Measurements from ENCODE around the gene EDC4. TPM values are rescaled to one million over a fixed set of nuclear protein-coding genes. Genes with fewer than 3 reads are reported as not detected.
"Not testable (repeated sequence)": the region's sequence is repeated elsewhere in the genome, so short reads cannot be mapped to it uniquely, and the experiment has no call there.

The EDC4 gene
- total RNA-seq, 1 experiment from 2014 or later = 43.5 TPM

GRCh38 chr16:67860589-67861398, 12.1 kb upstream of the EDC4 start:
- no peak for DNase-seq
- no peak overlapping the region for H3K4me3 ChIP-seq
- no peaks in the 10 kb centered on the region for H3K4me1 ChIP-seq
- H3K27me3 ChIP-seq = no peaks in the 10 kb centered on the region
- H3K27ac ChIP-seq = no peak overlapping the region
- H3K9me3 ChIP-seq (replicated peaks) = no peaks in the 10 kb centered on the region
- H3K36me3 ChIP-seq = peaks cover 7% of the 10 kb centered on the region

- no peaks in the 10 kb centered on the region for H3K27me3 ChIP-seq
- no peak for DNase-seq
- H3K4me3 ChIP-seq = no peak overlapping the region
- peaks cover 9% of the 10 kb centered on the region for H3K36me3 ChIP-seq
- H3K4me1 ChIP-seq = no peaks in the 10 kb centered on the region
- H3K9me3 ChIP-seq (replicated peaks) = no peaks in the 10 kb centered on the region
- no peak overlapping the region for H3K27ac ChIP-seq
Observed at GRCh38 chr16:67861877-67862276, 11.0 kb upstream of the EDC4 start.

GRCh38 chr16:67862623-67863583, 9.9 kb upstream of the EDC4 start:
- H3K27ac ChIP-seq = no peak overlapping the region
- H3K36me3 ChIP-seq = peaks cover 9% of the 10 kb centered on the region
- no peaks in the 10 kb centered on the region for H3K4me1 ChIP-seq
- H3K9me3 ChIP-seq (replicated peaks) = no peaks in the 10 kb centered on the region
- no peak overlapping the region for H3K4me3 ChIP-seq
- no peaks in the 10 kb centered on the region for H3K27me3 ChIP-seq
- no peak for DNase-seq

- H3K27ac ChIP-seq, H3K36me3 ChIP-seq: not testable (repeated sequence)
Observed at GRCh38 chr16:67864044-67864443, 8.8 kb upstream of the EDC4 start.

GRCh38 chr16:67864594-67864993, 8.3 kb upstream of the EDC4 start:
- Histone ChIP-seq H3K4me3 (no peak overlapping the region), H3K4me1 (no peaks in the 10 kb centered on the region), H3K9me3 (replicated peaks) (no peaks in the 10 kb centered on the region), H3K27ac (no peak overlapping the region), H3K36me3 (peaks cover 9% of the 10 kb centered on the region), H3K27me3 (no peaks in the 10 kb centered on the region)
- DNase-seq = no peak

More at GRCh38 chr16:67864044-67864443, 8.8 kb upstream of the EDC4 start:
- H3K4me1 ChIP-seq; H3K27me3 ChIP-seq; H3K9me3 ChIP-seq (replicated peaks); DNase-seq; H3K4me3 ChIP-seq: not testable (repeated sequence)

GRCh38 chr16:67865318-67865717, 7.5 kb upstream of the EDC4 start:
- Histone ChIP-seq H3K9me3 (replicated peaks) (no peaks in the 10 kb centered on the region), H3K27ac (no peak overlapping the region), H3K36me3 (peaks cover 11% of the 10 kb centered on the region), H3K4me1 (no peaks in the 10 kb centered on the region), H3K4me3 (no peak overlapping the region), H3K27me3 (no peaks in the 10 kb centered on the region)
- DNase-seq = peak; percentile 11 to 32

GRCh38 chr16:67868290-67868689, 4.6 kb upstream of the EDC4 start:
- Histone ChIP-seq H3K4me1 (no peaks in the 10 kb centered on the region), H3K4me3 (no peak overlapping the region), H3K27me3 (no peaks in the 10 kb centered on the region), H3K9me3 (replicated peaks) (no peaks in the 10 kb centered on the region), H3K36me3 (peaks cover 6% of the 10 kb centered on the region), H3K27ac (no peak overlapping the region)
- DNase-seq = no peak

GRCh38 chr16:67869653-67870052, 3.2 kb upstream of the EDC4 start:
- DNase-seq = no peak
- Histone ChIP-seq H3K4me1 (no peaks in the 10 kb centered on the region), H3K36me3 (peaks cover 6% of the 10 kb centered on the region), H3K27me3 (no peaks in the 10 kb centered on the region), H3K4me3 (no peak overlapping the region), H3K27ac (no peak overlapping the region), H3K9me3 (replicated peaks) (no peaks in the 10 kb centered on the region)

GRCh38 chr16:67871256-67871655, 1.6 kb upstream of the EDC4 start:
- no peak for DNase-seq
- no peaks in the 10 kb centered on the region for H3K9me3 ChIP-seq (replicated peaks)
- no peak overlapping the region for H3K27ac ChIP-seq
- peaks cover 4% of the 10 kb centered on the region for H3K36me3 ChIP-seq
- no peak overlapping the region for H3K4me3 ChIP-seq
- no peaks in the 10 kb centered on the region for H3K27me3 ChIP-seq
- no peaks in the 10 kb centered on the region for H3K4me1 ChIP-seq

- peak overlapping the region; percentile 97; the same call in 1 of the 2 replicates for H3K4me3 ChIP-seq
- H3K27ac ChIP-seq = no peak overlapping the region
Observed at GRCh38 chr16:67872131-67872630, 671 bp upstream of the EDC4 start.

GRCh38 chr16:67873435-67874370, 851 bp downstream of the EDC4 start:
- no peaks in the 10 kb centered on the region for H3K4me1 ChIP-seq
- peak overlapping the region; percentile 55 for H3K27ac ChIP-seq
- no peak for DNase-seq
- H3K36me3 ChIP-seq = peaks cover 7% of the 10 kb centered on the region
- no peaks in the 10 kb centered on the region for H3K27me3 ChIP-seq
- no peaks in the 10 kb centered on the region for H3K9me3 ChIP-seq (replicated peaks)
- peak overlapping the region; percentile 97 for H3K4me3 ChIP-seq

More at GRCh38 chr16:67872131-67872630, 671 bp upstream of the EDC4 start:
- no peak for DNase-seq
- no peaks in the 10 kb centered on the region for H3K9me3 ChIP-seq (replicated peaks)
- H3K4me1 ChIP-seq = no peaks in the 10 kb centered on the region
- H3K36me3 ChIP-seq = peaks cover 4% of the 10 kb centered on the region
- no peaks in the 10 kb centered on the region for H3K27me3 ChIP-seq

- Histone ChIP-seq H3K4me1 (no peaks in the 10 kb centered on the region), H3K4me3 (no peak overlapping the region), H3K27me3 (no peaks in the 10 kb centered on the region), H3K36me3 (peaks cover 7% of the 10 kb centered on the region), H3K9me3 (replicated peaks) (no peaks in the 10 kb centered on the region), H3K27ac (no peak overlapping the region)
- DNase-seq = no peak
Observed at GRCh38 chr16:67874372-67874771, 1.5 kb downstream of the EDC4 start.

- peaks cover 2% of the 10 kb centered on the region; the same call in 1 of the 2 replicates for H3K4me1 ChIP-seq
Observed at GRCh38 chr16:67877064-67877463, 4.2 kb downstream of the EDC4 start.

GRCh38 chr16:67878232-67878631, 5.4 kb downstream of the EDC4 start:
- peaks cover 10% of the 10 kb centered on the region; the same call in 1 of the 2 replicates for H3K36me3 ChIP-seq
- H3K9me3 ChIP-seq (replicated peaks) = no peaks in the 10 kb centered on the region
- DNase-seq = no peak
- H3K27me3 ChIP-seq = no peaks in the 10 kb centered on the region
- H3K27ac ChIP-seq = no peak overlapping the region
- H3K4me3 ChIP-seq = no peak overlapping the region
- peaks cover 4% of the 10 kb centered on the region; the same call in 1 of the 2 replicates for H3K4me1 ChIP-seq

More at GRCh38 chr16:67877064-67877463, 4.2 kb downstream of the EDC4 start:
- no peak for DNase-seq
- Histone ChIP-seq H3K27me3 (no peaks in the 10 kb centered on the region), H3K9me3 (replicated peaks) (no peaks in the 10 kb centered on the region), H3K36me3 (peaks cover 9% of the 10 kb centered on the region; the same call in 1 of the 2 replicates), H3K27ac (no peak overlapping the region), H3K4me3 (no peak overlapping the region)

Measured in SJCRH30 (cell line).